HG03039 (cell line): ENCODE data around the gene NOTCH1.
"Not testable (repeated sequence)": the region's sequence is repeated elsewhere in the genome, so short reads cannot be mapped to it uniquely, and the experiment has no call there.

Experiments
- ATAC-seq: cut with Tn5 transposase; IDR thresholded peaks from one replicate; pipeline ENCODE4 v1.9.1; 2021; ENCODE audit warnings: mild to moderate bottlenecking, moderate library complexity; ENCODE audit not compliant: unreplicated experiment

The NOTCH1 gene

GRCh38 chr9:136578915-136579649, 33.2 kb upstream of the NOTCH1 start:
- ATAC-seq: no peak

- ATAC-seq: no peak
Measured at GRCh38 chr9:136578626-136578914, 32.7 kb upstream of the NOTCH1 start.

GRCh38 chr9:136577941-136578625, 32.2 kb upstream of the NOTCH1 start:
- ATAC-seq: no peak

GRCh38 chr9:136576269-136576626, 30.4 kb upstream of the NOTCH1 start:
- ATAC-seq: no peak

GRCh38 chr9:136575626-136576268, 29.9 kb upstream of the NOTCH1 start:
- ATAC-seq: no peak

- not testable (repeated sequence) for ATAC-seq
Measured at GRCh38 chr9:136574606-136575005, 28.8 kb upstream of the NOTCH1 start.

GRCh38 chr9:136572828-136573625, 27.2 kb upstream of the NOTCH1 start:
- no peak for ATAC-seq

- no peak for ATAC-seq
Measured at GRCh38 chr9:136572003-136572827, 26.4 kb upstream of the NOTCH1 start.

GRCh38 chr9:136571531-136571930, 25.7 kb upstream of the NOTCH1 start:
- ATAC-seq: no peak

- no peak for ATAC-seq
Measured at GRCh38 chr9:136570916-136571315, 25.1 kb upstream of the NOTCH1 start.

- no peak for ATAC-seq
Measured at GRCh38 chr9:136570191-136570845, 24.5 kb upstream of the NOTCH1 start.

GRCh38 chr9:136569526-136570148, 23.8 kb upstream of the NOTCH1 start:
- ATAC-seq: no peak

- ATAC-seq: no peak
Measured at GRCh38 chr9:136568288-136569081, 22.6 kb upstream of the NOTCH1 start.

GRCh38 chr9:136567651-136568287, 21.9 kb upstream of the NOTCH1 start:
- no peak for ATAC-seq

- ATAC-seq: no peak
Measured at GRCh38 chr9:136566901-136567300, 21.1 kb upstream of the NOTCH1 start.

GRCh38 chr9:136566553-136566895, 20.7 kb upstream of the NOTCH1 start:
- no peak for ATAC-seq

GRCh38 chr9:136565715-136566552, 20.1 kb upstream of the NOTCH1 start:
- ATAC-seq: no peak
